HepG2 (cell line): Measurements from ENCODE around the gene PCBD1. TPM values are rescaled to one million over a fixed set of nuclear protein-coding genes. Genes with fewer than 3 reads are reported as not detected.
A peak's percentile ranks its signal among the peaks of the same experiment; 100 is the strongest.

Experiments used
- ATAC-seq: fragments of 200-7000 bp; cut with Tn5 transposase; 3 replicates; pipeline ENCODE4 v1.9.1; 2020; ENCODE audit warnings: mild to moderate bottlenecking, moderate library complexity
- BruUV-seq: library from RNA; stranded (reverse); fragments of 400-500 nt; replicated peaks from 2 replicates; lab custom pipeline; 2021; lab: Mats Ljungman, UMichigan
- CTCF ChIA-PET: fragments of 300-600 bp; formaldehyde crosslinking; extraction: SDS; loops from one replicate; lab custom pipeline; 2021; ENCODE audit warnings: low total read pairs, inconsistent platforms, low intra/inter-chr PET ratio; lab: Yijun Ruan, JAX
- POLR2A ChIA-PET: fragments of 350-600 bp; sonication (Branson Sonifier 250); formaldehyde crosslinking; loops from one replicate; lab custom pipeline; 2020; ENCODE audit warnings: antibody characterized with exemption, inconsistent platforms; lab: Yijun Ruan, JAX
- DNase-seq: peaks from one replicate; pipeline ENCODE4 v3.0.0-alpha.2; 2015; ENCODE audit warnings: low spot score
- FAIRE-seq: peaks from 3 replicates; lab custom pipeline; 2011; peaks lifted over from hg19 to GRCh38; lab: Jason Lieb, UNC
- H2AFZ ChIP-seq: one replicate; pipeline ENCODE4 v1.6.1; 2011; ENCODE audit warnings: low read length, inconsistent platforms
- H3K27ac ChIP-seq: fragments of 300-600 bp; 3 replicates; pipeline ENCODE4 v1.8.0; 2011; ENCODE audit warnings: mixed run types, mild to moderate bottlenecking, mixed read lengths, low read length, inconsistent platforms; ENCODE audit not compliant: insufficient read depth; ENCODE audit errors: extremely low read length
- H3K27me3 ChIP-seq, 2 experiments: fragments of 200-600 bp in 1 of 2; 2 replicates in 1 of 2; 3 replicates in 1 of 2; pipeline versions ENCODE4 v1.6.0 to v1.8.0; 2011; ENCODE audit warnings: low read length in 2 of 2, mild to moderate bottlenecking in 2 of 2, moderate library complexity in 2 of 2, inconsistent platforms in 1 of 2; ENCODE audit not compliant: insufficient read depth in 2 of 2, control insufficient read depth in 1 of 2
- H3K36me3 ChIP-seq, 2 experiments: fragments of 200-600 bp in 1 of 2; replicated peaks in 1 of 2; 2 replicates in 1 of 2; 3 replicates in 1 of 2; pipeline versions ENCODE4 v1.5.1 to v1.8.0; 2011; ENCODE audit warnings: low read length in 2 of 2, inconsistent platforms in 1 of 2; ENCODE audit not compliant: insufficient read depth in 2 of 2, control insufficient read depth in 1 of 2
- H3K4me1 ChIP-seq: 2 replicates; pipeline ENCODE4 v1.5.1; 2012; ENCODE audit warnings: low read length, inconsistent platforms; ENCODE audit not compliant: insufficient read depth
- H3K4me2 ChIP-seq: 2 replicates; pipeline ENCODE4 v1.6.0; 2011; ENCODE audit warnings: low read depth, low read length, inconsistent platforms
- H3K4me3 ChIP-seq, 3 experiments: fragments of 200-600 bp in 1 of 3; sonication (generic), shearing (Covaris generic) in 1 of 3; replicated peaks in 1 of 3; 2 replicates each; pipeline ENCODE4 v1.5.1; 2011 to 2016; ENCODE audit warnings: low read length in 3 of 3, inconsistent platforms in 2 of 3, low read depth in 2 of 3, mild to moderate bottlenecking in 2 of 3, control low read depth in 1 of 3, mixed read lengths in 1 of 3; ENCODE audit not compliant: insufficient read depth in 1 of 3
- H3K79me2 ChIP-seq: one replicate; pipeline ENCODE4 v1.6.1; 2011; ENCODE audit warnings: low read length, inconsistent platforms; ENCODE audit not compliant: insufficient read depth
- H3K9ac ChIP-seq: 2 replicates; pipeline ENCODE4 v1.6.0; 2011; ENCODE audit warnings: mild to moderate bottlenecking, low read depth, low read length, inconsistent platforms; ENCODE audit not compliant: insufficient read depth
- H3K9me3 ChIP-seq: 2 replicates; pipeline ENCODE4 v1.5.1; 2012; ENCODE audit warnings: mild to moderate bottlenecking, low read length
- H4K20me1 ChIP-seq: 2 replicates; pipeline ENCODE4 v1.6.0; 2011; ENCODE audit warnings: inconsistent platforms, mild to moderate bottlenecking, low read length, moderate library complexity; ENCODE audit not compliant: insufficient read depth
- ADNP ChIP-seq: sonication (generic); formaldehyde crosslinking; IDR thresholded peaks from 2 replicates; pipeline ENCODE4 v1.4.0; 2020; ENCODE audit warnings: missing genetic modification reagents
- BRF2 ChIP-seq: sonication (generic); formaldehyde crosslinking; IDR thresholded peaks from 2 replicates; pipeline ENCODE4 v1.8.1; 2022; ENCODE audit warnings: mild to moderate bottlenecking, missing genetic modification reagents
- CTCF ChIP-seq: sonication (generic); formaldehyde crosslinking; IDR thresholded peaks from 2 replicates; pipeline ENCODE4 v1.5.0; 2020; ENCODE audit warnings: mild to moderate bottlenecking, missing genetic modification reagents, moderate library complexity
- GMEB1 ChIP-seq: sonication (generic); formaldehyde crosslinking; IDR thresholded peaks from 2 replicates; pipeline ENCODE4 v1.5.1; 2020; ENCODE audit warnings: missing genetic modification reagents, mild to moderate bottlenecking, borderline replicate concordance
- HOXA7 ChIP-seq: sonication (generic); formaldehyde crosslinking; IDR thresholded peaks from 2 replicates; pipeline ENCODE4 v1.8.1; 2022; ENCODE audit warnings: mild to moderate bottlenecking, missing genetic modification reagents, moderate library complexity
- MAFG ChIP-seq: sonication (generic); formaldehyde crosslinking; IDR thresholded peaks from 2 replicates; pipeline ENCODE4 v1.5.1; 2020; ENCODE audit warnings: mild to moderate bottlenecking, missing genetic modification reagents
- MYC ChIP-seq: sonication (generic); formaldehyde crosslinking; IDR thresholded peaks from 2 replicates; pipeline ENCODE4 v1.9.0; 2021; ENCODE audit warnings: missing genetic modification reagents, borderline replicate concordance
- NFKB2 ChIP-seq: sonication (generic); formaldehyde crosslinking; IDR thresholded peaks from 2 replicates; pipeline ENCODE4 v1.4.0; 2020; ENCODE audit warnings: missing genetic modification reagents, borderline replicate concordance
- RBM39 ChIP-seq: fragments of 200-400 bp; formaldehyde crosslinking; IDR thresholded peaks from one replicate; pipeline ENCODE4 v1.6.1; 2018; ENCODE audit warnings: antibody characterized with exemption, mild to moderate bottlenecking, low read depth, low read length; ENCODE audit not compliant: poor library complexity, severe bottlenecking
- SYNCRIP ChIP-seq: fragments of 200-400 bp; formaldehyde crosslinking; IDR thresholded peaks from 2 replicates; pipeline ENCODE4 v1.6.1; 2018; ENCODE audit warnings: mild to moderate bottlenecking, low read depth, low read length; ENCODE audit not compliant: insufficient read depth
- ZFX ChIP-seq: sonication (generic); formaldehyde crosslinking; IDR thresholded peaks from 2 replicates; pipeline ENCODE4 v1.4.0; 2020; ENCODE audit warnings: mild to moderate bottlenecking, low read depth, missing genetic modification reagents, moderate library complexity
- ZNF432 ChIP-seq: sonication (generic); formaldehyde crosslinking; IDR thresholded peaks from 2 replicates; pipeline ENCODE4 v1.5.0; 2020; ENCODE audit warnings: missing genetic modification reagents, mild to moderate bottlenecking, borderline replicate concordance
- ZNF687 ChIP-seq: sonication (generic); formaldehyde crosslinking; IDR thresholded peaks from 2 replicates; pipeline ENCODE4 v1.5.1; 2020; ENCODE audit warnings: mild to moderate bottlenecking, missing genetic modification reagents, moderate library complexity
- WGBS: methylation state at CpG from one replicate; pipeline ENCODE4 v1.1.6; 2017; ENCODE audit warnings: low lambda C conversion rate; 5-methylcytosine and 5-hydroxymethylcytosine counted together
- in situ Hi-C: cut with HindIII; loops from 2 replicates; pipeline ENCODE4 v1.10.0; 2017; ENCODE audit warnings: low pct_unique_long_range_greater_than_20kb; ENCODE audit not compliant: extremely low pct_ligation_motif_present
- intact Hi-C: fragments of 100-400 bp; cut with micrococcal nuclease; formaldehyde crosslinking; loops from one replicate; pipeline ENCODE4 v1.10.0; 2022; ENCODE audit not compliant: unreplicated experiment
- polyA plus RNA-seq, 8 experiments: library from polyadenylated mRNA; depleted of rRNA in 3 of 8; stranded (reverse) in 7 of 8; unstranded in 1 of 8; fragments of >200 nt; fragmentation: Illumina TruSeq in 4 of 8; extraction: Trizol in 4 of 8; gene quantifications; 2 replicates each; pipeline versions ENCODE4 v1.2.1 to v1.2.3, GENCODE V29; 2011 to 2016; ENCODE audit warnings: low read depth in 4 of 8, missing spikeins in 1 of 8, mixed read lengths in 1 of 8; ENCODE audit not compliant: insufficient read depth in 1 of 8
- total RNA-seq, 5 experiments: library from RNA; depleted of rRNA; stranded (reverse); fragments of >200 nt; fragmentation: Illumina TruSeq; extraction: Trizol; gene quantifications; 2 replicates each; pipeline ENCODE4 v1.2.3, GENCODE V29; 2016; ENCODE audit warnings: low read depth in 1 of 5

Gene PCBD1
- total and polyA plus RNA-seq, 2 of the 13 experiments (the other 11 are each of a cell fraction or from before 2014, with no cell fraction given): 95.3 to 168 TPM

- H3K79me2 ChIP-seq: no peaks in the 10 kb centered on the region
- ChIA-PET POLR2A (no interaction called here), CTCF (interaction anchor here (0.8 to 1.8 kb wide), 4 partner anchors 283 to 360 kb away, joined by 4 to 10 read pairs (median 5); no protein-coding TSS in a partner anchor)
- in situ Hi-C loops (no loop called here), intact Hi-C loops (loop anchor here (10.0 kb wide), 1 partner anchor 289 kb away; the partner anchor contains the start of gene UNC5B)
- no peak overlapping the region for H3K4me2 ChIP-seq
- H3K27ac ChIP-seq: no peak overlapping the region
- H3K27me3 ChIP-seq: peaks cover 10 to 61% of the 10 kb centered on the region in 2 experiments
- no TSS peak for BruUV-seq
- H3K9me3 ChIP-seq: no peaks in the 10 kb centered on the region
- ATAC-seq (peak; percentile 84), DNase-seq (no peak), FAIRE-seq (no peak)
- H4K20me1 ChIP-seq: no peaks in the 10 kb centered on the region
- no peaks in the 10 kb centered on the region for H3K36me3 ChIP-seq
- no peak overlapping the region for H3K4me3 ChIP-seq
- no peaks in the 10 kb centered on the region for H3K4me1 ChIP-seq
- no peak overlapping the region for H2AFZ ChIP-seq
- no peak overlapping the region for H3K9ac ChIP-seq
- WGBS: 11% methylated on average over 22 of the region's 22 CpGs
- TF ChIP-seq ZNF432 (CRISPR knock-in tag) (no peak), ZFX (CRISPR knock-in tag) (no peak), ADNP (CRISPR knock-in tag) (no peak), BRF2 (no peak), NFKB2 (peak; percentile 22; the same call in 1 of the 2 replicates), SYNCRIP (no peak), CTCF (peak; percentile 88), MAFG (CRISPR knock-in tag) (no peak), GMEB1 (CRISPR knock-in tag) (no peak), MYC (peak; percentile 15; the same call in 1 of the 2 replicates), ZNF687 (CRISPR knock-in tag) (0 out of 2 replicates have a peak, but pooled peaks have one; percentile 9), RBM39 (peak; percentile 52), HOXA7 (CRISPR knock-in tag) (no peak)
Observed at GRCh38 chr10:70925377-70926225, 37.2 kb upstream of the PCBD1 start.
